H1 (cell line): ENCODE measurements around the gene MYOT. TPM values are rescaled to one million over a fixed set of nuclear protein-coding genes. Genes with fewer than 3 reads are reported as not detected.

ENCODE experiments used
- HDAC2 ChIP-seq, 2 experiments: fragments of 300-600 bp in 1 of 2; sonication (generic) in 1 of 2; IDR thresholded peaks; 2 replicates each; pipeline ENCODE4 v1.6.1; 2011 to 2012; ENCODE audit warnings: low read depth in 2 of 2, low read length in 2 of 2, mild to moderate bottlenecking in 2 of 2, moderate library complexity in 2 of 2, borderline replicate concordance in 1 of 2, inconsistent platforms in 1 of 2
- RFX5 ChIP-seq: IDR thresholded peaks from 2 replicates; pipeline ENCODE4 v1.6.1; 2011; ENCODE audit warnings: low read depth, low read length, improper control_type of control experiment, borderline replicate concordance
- SP1 ChIP-seq: IDR thresholded peaks from 2 replicates; pipeline ENCODE4 v1.6.1; 2011; ENCODE audit warnings: low read depth, low read length
- YY1 ChIP-seq: IDR thresholded peaks from 2 replicates; pipeline ENCODE4 v1.6.1; 2011; ENCODE audit warnings: low read depth, mild to moderate bottlenecking, low read length
- polyA plus RNA-seq, 7 experiments: library from polyadenylated mRNA; depleted of rRNA in 3 of 7; stranded (reverse) in 5 of 7; unstranded in 2 of 7; fragments of >200 nt in 5 of 7; fragments of 200-250 nt in 2 of 7; gene quantifications; 1 replicate in 5 of 7; 2 replicates in 1 of 7; 4 replicates in 1 of 7; pipeline versions ENCODE4 v1.2.1 to v1.2.3, GENCODE V29; 2011 to 2013; ENCODE audit warnings: missing spikeins in 2 of 7, mixed read lengths in 2 of 7
- total RNA-seq: library from RNA; stranded (reverse); fragmentation: NEBNext Ultra II Directional; extraction: Animal tissue kit (Norgen Biotek cat#: 25700); gene quantifications from 2 replicates; pipeline ENCODE4 v1.2.1, GENCODE V29; 2021

The MYOT gene
- total and polyA plus RNA-seq, 2 of the 8 experiments (the other 6 are each of a cell fraction or from before 2014, with no cell fraction given): not detected

GRCh38 chr5:137887831-137888230 is 20.2 kb downstream of the MYOT start (continued):
- TF ChIP-seq RFX5 (no peak), SP1 (no peak), YY1 (no peak), HDAC2 (IDR thresholded peaks at IDR 0.05; ENCODE audit: borderline replicate concordance in 1 of 2, low read depth in 2 of 2, low read length in 2 of 2) (no peak)
